ENCODE results near the gene TUFT1.
"Not testable (repeated sequence)": the region's sequence is repeated elsewhere in the genome, so short reads cannot be mapped to it uniquely, and the experiment has no call there.

TUFT1 gene

GRCh38 chr1:151613282-151613780 is 73.2 kb downstream of the TUFT1 start:
- in situ Hi-C loops (cut with MboI; ENCODE audit: low sequenced_read_pairs), result no loop called here

- in situ Hi-C loops (cut with MboI; ENCODE audit: low sequenced_read_pairs), result no loop called here
These were observed 75.8 kb downstream of the TUFT1 start for GRCh38 chr1:151615711-151616504.

GRCh38 chr1:151616505-151616849 is 76.4 kb downstream of the TUFT1 start:
- in situ Hi-C loops (cut with MboI; ENCODE audit: low sequenced_read_pairs), result no loop called here

- in situ Hi-C loops (cut with MboI; ENCODE audit: low sequenced_read_pairs), result no loop called here
These were observed 77.9 kb downstream of the TUFT1 start for GRCh38 chr1:151618003-151618402.

- in situ Hi-C loops (cut with MboI; ENCODE audit: low sequenced_read_pairs), result no loop called here
These were observed 78.4 kb downstream of the TUFT1 start for GRCh38 chr1:151618470-151618869.

GRCh38 chr1:151618996-151619395 is 78.9 kb downstream of the TUFT1 start:
- in situ Hi-C loops (cut with MboI; ENCODE audit: low sequenced_read_pairs), result not testable (repeated sequence)

- in situ Hi-C loops (cut with MboI; ENCODE audit: low sequenced_read_pairs), result no loop called here
These were observed 79.5 kb downstream of the TUFT1 start for GRCh38 chr1:151619489-151620093.

- in situ Hi-C loops (cut with MboI; ENCODE audit: low sequenced_read_pairs), result no loop called here
These were observed 80.2 kb downstream of the TUFT1 start for GRCh38 chr1:151620286-151620685.

- in situ Hi-C loops (cut with MboI; ENCODE audit: low sequenced_read_pairs), result no loop called here
These were observed 81.2 kb downstream of the TUFT1 start for GRCh38 chr1:151621351-151621750.

- in situ Hi-C loops (cut with MboI; ENCODE audit: low sequenced_read_pairs), result no loop called here
These were observed 84.7 kb downstream of the TUFT1 start for GRCh38 chr1:151624783-151625182.

- in situ Hi-C loops (cut with MboI; ENCODE audit: low sequenced_read_pairs), result no loop called here
These were observed 86.7 kb downstream of the TUFT1 start for GRCh38 chr1:151626740-151627334.

GRCh38 chr1:151629278-151629677 is 89.2 kb downstream of the TUFT1 start:
- in situ Hi-C loops (cut with MboI; ENCODE audit: low sequenced_read_pairs), result no loop called here

Data from hTERT RPE-1 (cell line).